ENCODE measurements around the gene CATSPERB.
"Not testable (repeated sequence)": the region's sequence is repeated elsewhere in the genome, so short reads cannot be mapped to it uniquely, and the experiment has no call there.

CATSPERB gene

GRCh38 chr14:91737619-91738018, 5.7 kb upstream of the CATSPERB start:
- no peak for DNase-seq
- in situ Hi-C loops (cut with MboI; ENCODE audit: low pct_unique_long_range_greater_than_20kb, low sequenced_read_pairs) = no loop called here

- in situ Hi-C loops (cut with MboI; ENCODE audit: low pct_unique_long_range_greater_than_20kb, low sequenced_read_pairs) = no loop called here
- DNase-seq = no peak
Measured at GRCh38 chr14:91732859-91733477, 1.1 kb upstream of the CATSPERB start.

- in situ Hi-C loops (cut with MboI; ENCODE audit: low pct_unique_long_range_greater_than_20kb, low sequenced_read_pairs) = no loop called here
- no peak for DNase-seq
Measured at GRCh38 chr14:91732439-91732838, 553 bp upstream of the CATSPERB start.

- in situ Hi-C loops (cut with MboI; ENCODE audit: low pct_unique_long_range_greater_than_20kb, low sequenced_read_pairs) = no loop called here
- no peak for DNase-seq
Measured at GRCh38 chr14:91731018-91731417, 868 bp downstream of the CATSPERB start.

GRCh38 chr14:91729756-91730155, 2.1 kb downstream of the CATSPERB start:
- in situ Hi-C loops (cut with MboI; ENCODE audit: low pct_unique_long_range_greater_than_20kb, low sequenced_read_pairs) = no loop called here
- no peak for DNase-seq

- in situ Hi-C loops (cut with MboI; ENCODE audit: low pct_unique_long_range_greater_than_20kb, low sequenced_read_pairs) = no loop called here
- DNase-seq = no peak
Measured at GRCh38 chr14:91728616-91729183, 3.2 kb downstream of the CATSPERB start.

GRCh38 chr14:91727121-91727520, 4.8 kb downstream of the CATSPERB start:
- in situ Hi-C loops (cut with MboI; ENCODE audit: low pct_unique_long_range_greater_than_20kb, low sequenced_read_pairs) = no loop called here
- no peak for DNase-seq

- no peak for DNase-seq
- in situ Hi-C loops (cut with MboI; ENCODE audit: low pct_unique_long_range_greater_than_20kb, low sequenced_read_pairs) = no loop called here
Measured at GRCh38 chr14:91723501-91723900, 8.4 kb downstream of the CATSPERB start.

GRCh38 chr14:91722386-91722785, 9.5 kb downstream of the CATSPERB start:
- DNase-seq = no peak
- in situ Hi-C loops (cut with MboI; ENCODE audit: low pct_unique_long_range_greater_than_20kb, low sequenced_read_pairs) = no loop called here

- in situ Hi-C loops (cut with MboI; ENCODE audit: low pct_unique_long_range_greater_than_20kb, low sequenced_read_pairs) = no loop called here
- DNase-seq = no peak
Measured at GRCh38 chr14:91719839-91720238, 12.0 kb downstream of the CATSPERB start.

GRCh38 chr14:91716999-91717398, 14.9 kb downstream of the CATSPERB start:
- DNase-seq = no peak
- in situ Hi-C loops (cut with MboI; ENCODE audit: low pct_unique_long_range_greater_than_20kb, low sequenced_read_pairs) = no loop called here

- DNase-seq = no peak
Measured at GRCh38 chr14:91714805-91715204, 17.1 kb downstream of the CATSPERB start.

GRCh38 chr14:91708795-91709194, 23.1 kb downstream of the CATSPERB start:
- no peak for DNase-seq
- in situ Hi-C loops (cut with MboI; ENCODE audit: low pct_unique_long_range_greater_than_20kb, low sequenced_read_pairs) = no loop called here

More at GRCh38 chr14:91714805-91715204, 17.1 kb downstream of the CATSPERB start:
- in situ Hi-C loops (cut with MboI; ENCODE audit: low pct_unique_long_range_greater_than_20kb, low sequenced_read_pairs) = no loop called here

GRCh38 chr14:91706996-91707395, 24.9 kb downstream of the CATSPERB start:
- in situ Hi-C loops (cut with MboI; ENCODE audit: low pct_unique_long_range_greater_than_20kb, low sequenced_read_pairs) = no loop called here
- no peak for DNase-seq

- in situ Hi-C loops (cut with MboI; ENCODE audit: low pct_unique_long_range_greater_than_20kb, low sequenced_read_pairs) = no loop called here
- DNase-seq = no peak
Measured at GRCh38 chr14:91694643-91695042, 37.2 kb downstream of the CATSPERB start.

- in situ Hi-C loops (cut with MboI; ENCODE audit: low pct_unique_long_range_greater_than_20kb, low sequenced_read_pairs) = no loop called here
- DNase-seq = no peak
Measured at GRCh38 chr14:91693346-91693745, 38.5 kb downstream of the CATSPERB start.

GRCh38 chr14:91692075-91692474, 39.8 kb downstream of the CATSPERB start:
- in situ Hi-C loops (cut with MboI; ENCODE audit: low pct_unique_long_range_greater_than_20kb, low sequenced_read_pairs) = no loop called here
- DNase-seq = no peak

- no peak for DNase-seq
Measured at GRCh38 chr14:91689608-91690007, 42.3 kb downstream of the CATSPERB start.

GRCh38 chr14:91687436-91687835, 44.5 kb downstream of the CATSPERB start:
- DNase-seq; in situ Hi-C loops (cut with MboI; ENCODE audit: low pct_unique_long_range_greater_than_20kb, low sequenced_read_pairs): not testable (repeated sequence)

More at GRCh38 chr14:91689608-91690007, 42.3 kb downstream of the CATSPERB start:
- in situ Hi-C loops (cut with MboI; ENCODE audit: low pct_unique_long_range_greater_than_20kb, low sequenced_read_pairs) = no loop called here

GRCh38 chr14:91685600-91685999, 46.3 kb downstream of the CATSPERB start:
- in situ Hi-C loops (cut with MboI; ENCODE audit: low pct_unique_long_range_greater_than_20kb, low sequenced_read_pairs) = no loop called here
- DNase-seq = no peak

- in situ Hi-C loops (cut with MboI; ENCODE audit: low pct_unique_long_range_greater_than_20kb, low sequenced_read_pairs) = no loop called here
- no peak for DNase-seq
Measured at GRCh38 chr14:91681893-91682563, 49.9 kb downstream of the CATSPERB start.

Measured in KBM-7 (cell line).